Heart right ventricle (tissue), 16 donors: Measurements from ENCODE around the gene VPS33A. TPM values are rescaled to one million over a fixed set of nuclear protein-coding genes. Genes with fewer than 3 reads are reported as not detected.

Experiments
- ATAC-seq, 8 donors: fragments of 200-7000 bp; cut with Tn5 transposase; one replicate each; pipeline ENCODE4 v1.9.1; 2020; ENCODE audit warnings: mild to moderate bottlenecking in 8 of 8, moderate library complexity in 8 of 8, moderate number of reproducible peaks in 1 of 8
- DNase-seq, 2 donors: peaks; one replicate each; pipeline ENCODE4 v3.0.0-alpha.2; 2020
- H3K27ac ChIP-seq, 10 donors: fragments of 200-600 bp; sonication (generic) in 2 of 10; one replicate each; pipeline versions ENCODE4 v1.5.0 to v1.8.0; 2020 to 2022; ENCODE audit warnings: mild to moderate bottlenecking in 3 of 10
- H3K27me3 ChIP-seq, 7 donors: fragments of 200-600 bp; one replicate each; pipeline ENCODE4 v1.8.0; 2021 to 2022; ENCODE audit warnings: mild to moderate bottlenecking in 2 of 7
- H3K36me3 ChIP-seq, 9 donors: fragments of 200-600 bp; sonication (generic) in 1 of 9; one replicate each; pipeline versions ENCODE4 v1.5.0 to v1.8.0; 2020 to 2022; ENCODE audit warnings: mild to moderate bottlenecking in 2 of 9
- H3K4me1 ChIP-seq, 9 donors: fragments of 200-600 bp; sonication (generic) in 1 of 9; one replicate each; pipeline versions ENCODE4 v1.5.0 to v1.8.0; 2020 to 2022; ENCODE audit warnings: mild to moderate bottlenecking in 4 of 9
- H3K4me3 ChIP-seq, 10 donors: fragments of 200-600 bp; sonication (generic) in 2 of 10; one replicate each; pipeline versions ENCODE4 v1.5.0 to v1.8.0; 2020 to 2022; ENCODE audit warnings: mild to moderate bottlenecking in 7 of 10, moderate library complexity in 2 of 10
- H3K9me3 ChIP-seq, 11 donors: fragments of 200-600 bp in 10 of 11; sonication (generic) in 2 of 11; one replicate each; pipeline versions ENCODE4 v1.5.0 to v1.8.0; 2013 to 2022; ENCODE audit warnings: mild to moderate bottlenecking in 2 of 11, control low read depth in 1 of 11, moderate library complexity in 1 of 11
- WGBS, 2 donors: extraction: QIAGEN DNeasy Blood & Tissue Kit; methylation state at CpG; one replicate each; pipeline ENCODE4 v1.1.7; 2013; ENCODE audit warnings: inconsistent platforms in 1 of 2; 5-methylcytosine and 5-hydroxymethylcytosine counted together
- intact Hi-C, 10 donors: fragments of 100-400 bp; cut with DNase I; formaldehyde crosslinking; loops; one replicate each; pipeline versions ENCODE4 v1.11.1 to v1.14.2; 2022
- polyA plus RNA-seq, 2 donors: library from polyadenylated mRNA; stranded (reverse); fragments of 200-250 nt; gene quantifications; one replicate each; pipeline ENCODE4 v1.2.3, GENCODE V29; 2013
- total RNA-seq, 10 donors: library from RNA; stranded (reverse); fragmentation: NEBNext Ultra II Directional in 3 of 10; extraction: Animal tissue kit (Norgen Biotek cat#: 25700) in 3 of 10; gene quantifications; one replicate each; pipeline versions ENCODE4 v1.2.1 to v1.2.4, GENCODE V29; 2021 to 2023
- TF ChIP-seq, protein P1 (sequence below), 9 donors: fragments of 200-600 bp; sonication (generic) in 2 of 9; IDR thresholded peaks; one replicate each; pipeline versions ENCODE4 v1.5.0 to v1.8.0; 2021 to 2022; ENCODE audit warnings: antibody characterized with exemption in 9 of 9, mild to moderate bottlenecking in 5 of 9, moderate library complexity in 1 of 9
- donor health status: Arrhythmogenic right ventricular cardiomyopathy.
- donor health status: ischemic (EF 13 %, LVEDD 7.1; RV severe dilation, severe dysfunction).
- donor health status: healthy with polysubstance abuse.
- donor health status: DM: no; HTN: yes; CAD: no.
- donor health status: DM: no; HTN: no; CAD: no.
- donor health status: ischemic (EF 25% LVEDD 6.9; RV normal size, moderate dysfunction).
- donor health status: ischemic (EF 25% LVEDD 5.7; RV mildly dilated, moderate dysfunction).
- donor health status: healthy.
- donor health status: DM: yes; HTN: yes; CAD: no.
- donor health status: Ischemic cardiomyopathy.
- donor health status: ischemic (EF 35%, LVEDD 5.7; RV mildly dilated, moderate dysfunction).
- donor health status: nonischemic (EF 11% LVEDD 7.7; RV severe dilation, severe dysfunction).
- donor health status: DM: yes; HTN: yes; CAD: no.
- donor health status: PGD.
- donor health status: ischemic (EF 29% LVEDD 5.4; RV normal size, mild dysfunction).
- donor health status: nonischemic (EF 23%, LVEDD 6.1; RV moderate dilation, normal function).

Gene VPS33A
- total and polyA plus RNA-seq, 12 donors, result 4.5 to 17.3 (median 12.3) TPM

DNA sequence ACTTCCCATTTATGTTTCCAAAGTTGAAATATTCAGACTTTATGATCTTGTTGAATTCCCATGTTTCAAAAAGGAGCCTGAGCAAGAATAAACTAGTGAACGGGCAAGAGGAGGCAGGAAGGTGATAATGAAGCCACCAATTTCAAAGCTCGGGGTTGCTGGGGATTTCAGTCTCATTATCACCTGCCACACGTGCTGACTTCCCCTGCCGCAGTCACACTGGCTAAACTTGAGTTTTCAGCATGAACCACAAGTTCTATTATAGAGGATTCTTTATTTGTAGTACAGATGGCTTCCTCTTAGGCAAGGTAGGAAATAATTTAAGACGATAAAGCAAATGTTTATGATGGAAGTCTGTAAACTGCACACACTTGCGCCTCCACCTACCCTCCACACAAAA lies 22.3 kb downstream of the VPS33A start:
- Histone ChIP-seq H3K4me1 (no peaks in the 10 kb centered on the region), H3K36me3 (peaks cover 0 to 87% (median 10%) of the 10 kb centered on the region in 9 donors), H3K4me3 (peak overlapping the region in 1 of 10 donors; percentile 34), H3K27me3 (no peaks in the 10 kb centered on the region), H3K9me3 (no peaks in the 10 kb centered on the region), H3K27ac (peak overlapping the region in 1 of 10 donors; percentile 59)
- intact Hi-C loops, result no loop called here
- TF ChIP-seq, protein P1, sequence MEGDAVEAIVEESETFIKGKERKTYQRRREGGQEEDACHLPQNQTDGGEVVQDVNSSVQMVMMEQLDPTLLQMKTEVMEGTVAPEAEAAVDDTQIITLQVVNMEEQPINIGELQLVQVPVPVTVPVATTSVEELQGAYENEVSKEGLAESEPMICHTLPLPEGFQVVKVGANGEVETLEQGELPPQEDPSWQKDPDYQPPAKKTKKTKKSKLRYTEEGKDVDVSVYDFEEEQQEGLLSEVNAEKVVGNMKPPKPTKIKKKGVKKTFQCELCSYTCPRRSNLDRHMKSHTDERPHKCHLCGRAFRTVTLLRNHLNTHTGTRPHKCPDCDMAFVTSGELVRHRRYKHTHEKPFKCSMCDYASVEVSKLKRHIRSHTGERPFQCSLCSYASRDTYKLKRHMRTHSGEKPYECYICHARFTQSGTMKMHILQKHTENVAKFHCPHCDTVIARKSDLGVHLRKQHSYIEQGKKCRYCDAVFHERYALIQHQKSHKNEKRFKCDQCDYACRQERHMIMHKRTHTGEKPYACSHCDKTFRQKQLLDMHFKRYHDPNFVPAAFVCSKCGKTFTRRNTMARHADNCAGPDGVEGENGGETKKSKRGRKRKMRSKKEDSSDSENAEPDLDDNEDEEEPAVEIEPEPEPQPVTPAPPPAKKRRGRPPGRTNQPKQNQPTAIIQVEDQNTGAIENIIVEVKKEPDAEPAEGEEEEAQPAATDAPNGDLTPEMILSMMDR (IDR thresholded peaks at IDR 0.05), result no peak
- ATAC-seq (no peak), DNase-seq (no peak)
- 79 to 80% methylated on average over 6 of the region's 6 CpGs for WGBS, 2 donors

DNA sequence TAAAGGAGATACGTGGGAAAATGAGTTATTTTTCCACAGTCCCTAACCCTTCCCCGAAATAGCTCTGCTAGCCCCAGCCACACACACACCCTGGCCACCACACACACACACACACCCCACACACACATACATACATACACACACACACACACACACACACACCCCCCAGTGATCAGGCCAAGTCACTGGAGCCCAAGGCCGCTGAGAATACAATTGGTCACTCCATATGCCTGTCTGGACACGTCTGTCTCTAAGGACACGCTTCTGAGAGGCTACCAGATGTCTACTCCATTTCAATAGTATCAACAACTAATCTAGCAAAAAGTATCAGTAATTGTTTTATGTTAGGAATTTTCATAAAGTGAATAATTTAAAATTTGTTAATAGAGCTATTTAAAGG lies 27.4 kb downstream of the VPS33A start:
- TF ChIP-seq, protein P1 (IDR thresholded peaks at IDR 0.05), result no peak
- DNase-seq, result no peak
- intact Hi-C loops, result no loop called here
- Histone ChIP-seq H3K4me1 (no peaks in the 10 kb centered on the region), H3K36me3 (peaks cover 0 to 97% (median 19%) of the 10 kb centered on the region in 9 donors), H3K27ac (no peak overlapping the region), H3K9me3 (no peaks in the 10 kb centered on the region), H3K27me3 (no peaks in the 10 kb centered on the region), H3K4me3 (no peak overlapping the region)
- ATAC-seq, result no peak
- 94% methylated on average over 5 of the region's 5 CpGs for WGBS, 2 donors

DNA sequence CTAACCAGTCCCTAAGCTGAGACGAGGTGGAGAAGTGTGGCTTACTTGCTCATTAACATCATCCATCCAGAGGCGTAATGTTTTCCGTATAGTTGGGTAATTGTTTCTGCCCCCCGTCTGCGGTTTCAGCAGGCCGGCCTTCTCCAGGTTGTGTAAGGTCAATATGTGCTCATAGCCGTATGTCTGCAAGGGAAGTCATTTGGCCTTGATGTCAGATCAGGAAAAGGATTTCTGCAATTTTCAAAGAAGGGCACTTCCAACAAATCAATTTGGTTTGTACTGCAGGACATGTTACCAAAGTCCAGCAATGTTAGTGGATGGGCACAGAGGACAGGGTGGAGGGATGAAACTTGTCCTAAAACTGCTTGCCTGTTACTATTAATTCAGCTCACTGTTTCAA lies 30.6 kb downstream of the VPS33A start:
- intact Hi-C loops, result no loop called here
- no peaks in the 10 kb centered on the region for H3K4me1 ChIP-seq
- H3K9me3 ChIP-seq, result no peaks in the 10 kb centered on the region
- TF ChIP-seq, protein P1 (IDR thresholded peaks at IDR 0.05), result no peak
- no peak overlapping the region for H3K4me3 ChIP-seq
- H3K27me3 ChIP-seq, result no peaks in the 10 kb centered on the region
- 85 to 95% methylated on average over 7 of the region's 7 CpGs for WGBS, 2 donors
- peaks cover 0 to 96% (median 42%) of the 10 kb centered on the region in 9 donors for H3K36me3 ChIP-seq
- ATAC-seq, result no peak
- no peak for DNase-seq
- no peak overlapping the region for H3K27ac ChIP-seq

DNA sequence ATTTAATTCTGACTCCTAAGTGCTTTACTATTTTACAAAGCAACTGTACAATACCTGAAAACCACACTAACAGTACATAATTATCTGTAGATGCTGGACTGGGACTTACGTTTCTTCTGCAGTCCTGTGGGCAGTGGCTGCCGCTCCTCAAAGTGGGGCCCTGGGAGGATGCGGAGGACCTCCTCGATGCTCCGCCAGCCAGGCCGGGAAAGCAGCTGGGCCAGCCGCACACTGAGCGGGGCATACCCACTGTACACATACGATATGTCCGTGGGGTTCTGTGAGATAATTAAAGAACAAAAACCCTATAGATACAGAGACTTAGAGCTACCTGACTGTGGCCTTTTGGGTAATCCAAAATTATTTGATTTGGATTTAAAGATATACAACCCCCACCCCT lies 33.6 kb downstream of the VPS33A start:
- peaks cover 0 to 89% (median 57%) of the 10 kb centered on the region in 9 donors for H3K36me3 ChIP-seq
- no peaks in the 10 kb centered on the region for H3K4me1 ChIP-seq
- H3K27ac ChIP-seq, result no peak overlapping the region
- TF ChIP-seq, protein P1 (IDR thresholded peaks at IDR 0.05), result no peak
- no peak for ATAC-seq
- H3K9me3 ChIP-seq, result no peaks in the 10 kb centered on the region
- WGBS, 2 donors, result 94% methylated on average over 10 of the region's 10 CpGs
- DNase-seq, result no peak
- H3K4me3 ChIP-seq, result no peak overlapping the region
- intact Hi-C loops, result no loop called here
- no peaks in the 10 kb centered on the region for H3K27me3 ChIP-seq
